A549 treated with AZD2906 at 1 μM for 4 hours (cell line): ENCODE results near the gene ST8SIA3. TPM values are rescaled to one million over a fixed set of nuclear protein-coding genes. Genes with fewer than 3 reads are reported as not detected.

Experiments used
- total RNA-seq: library from RNA; stranded (reverse); fragments of 200-300 nt; extraction: Qiagen RNA extraction; gene quantifications from 5 replicates; pipeline ENCODE4 v1.2.3, GENCODE V29; 2022

The ST8SIA3 gene
- total RNA-seq, result not detected in 5 replicates

GRCh38 chr18:57352271-57352701, at the start of gene ST8SIA3:
Gene ST8SIA3 (plus strand): TSS chr18:57352557. CDS start chr18:57352847, 290 bp downstream.

Other genes starting within 250 kb of the ST8SIA3 start
- gene BOD1L2, start 205.5 kb upstream of the ST8SIA3 start, total RNA-seq, result not detected in 5 replicates
- gene ONECUT2, start 82.8 kb downstream of the ST8SIA3 start, total RNA-seq, result 0.27 to 0.54 TPM (median 0.29 TPM) in 5 replicates
- 33.0 to 39.3 TPM (median 37.9 TPM) in 5 replicates for gene FECH, start 234.1 kb downstream of the ST8SIA3 start, total RNA-seq